Measurements from ENCODE around the gene SEPSECS. TPM values are rescaled to one million over a fixed set of nuclear protein-coding genes. Genes with fewer than 3 reads are reported as not detected.

Gene SEPSECS
- total RNA-seq, 4 donors from 2014 or later, result 3.9 to 6.7 (median 4.7) TPM

GRCh38 chr4:25081866-25082471 lies 78.3 kb downstream of the SEPSECS start:
- H3K4me1 ChIP-seq, result no peaks in the 10 kb centered on the region
- DNase-seq, result no peak
- H3K4me3 ChIP-seq, result no peak overlapping the region
- TF ChIP-seq, protein P1, sequence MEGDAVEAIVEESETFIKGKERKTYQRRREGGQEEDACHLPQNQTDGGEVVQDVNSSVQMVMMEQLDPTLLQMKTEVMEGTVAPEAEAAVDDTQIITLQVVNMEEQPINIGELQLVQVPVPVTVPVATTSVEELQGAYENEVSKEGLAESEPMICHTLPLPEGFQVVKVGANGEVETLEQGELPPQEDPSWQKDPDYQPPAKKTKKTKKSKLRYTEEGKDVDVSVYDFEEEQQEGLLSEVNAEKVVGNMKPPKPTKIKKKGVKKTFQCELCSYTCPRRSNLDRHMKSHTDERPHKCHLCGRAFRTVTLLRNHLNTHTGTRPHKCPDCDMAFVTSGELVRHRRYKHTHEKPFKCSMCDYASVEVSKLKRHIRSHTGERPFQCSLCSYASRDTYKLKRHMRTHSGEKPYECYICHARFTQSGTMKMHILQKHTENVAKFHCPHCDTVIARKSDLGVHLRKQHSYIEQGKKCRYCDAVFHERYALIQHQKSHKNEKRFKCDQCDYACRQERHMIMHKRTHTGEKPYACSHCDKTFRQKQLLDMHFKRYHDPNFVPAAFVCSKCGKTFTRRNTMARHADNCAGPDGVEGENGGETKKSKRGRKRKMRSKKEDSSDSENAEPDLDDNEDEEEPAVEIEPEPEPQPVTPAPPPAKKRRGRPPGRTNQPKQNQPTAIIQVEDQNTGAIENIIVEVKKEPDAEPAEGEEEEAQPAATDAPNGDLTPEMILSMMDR (IDR thresholded peaks at IDR 0.05 in 4 of 5, conservative IDR thresholded peaks at IDR 0.05 in 1 of 5), result no peak
- no peak for TF ChIP-seq POLR2A (IDR thresholded peaks at IDR 0.05)
- H3K27ac ChIP-seq, result no peak overlapping the region
- intact Hi-C loops (cut with DNase I; ENCODE audit: low total_unique reads), result no loop called here
- no peaks in the 10 kb centered on the region for H3K36me3 ChIP-seq
- H3K9me3 ChIP-seq, result no peaks in the 10 kb centered on the region
- H3K27me3 ChIP-seq, result no peaks in the 10 kb centered on the region
- no peak for ATAC-seq
- in situ Hi-C loops (cut with MboI; ENCODE audit: low sequenced_read_pairs in 4 of 4), result no loop called here

DNA sequence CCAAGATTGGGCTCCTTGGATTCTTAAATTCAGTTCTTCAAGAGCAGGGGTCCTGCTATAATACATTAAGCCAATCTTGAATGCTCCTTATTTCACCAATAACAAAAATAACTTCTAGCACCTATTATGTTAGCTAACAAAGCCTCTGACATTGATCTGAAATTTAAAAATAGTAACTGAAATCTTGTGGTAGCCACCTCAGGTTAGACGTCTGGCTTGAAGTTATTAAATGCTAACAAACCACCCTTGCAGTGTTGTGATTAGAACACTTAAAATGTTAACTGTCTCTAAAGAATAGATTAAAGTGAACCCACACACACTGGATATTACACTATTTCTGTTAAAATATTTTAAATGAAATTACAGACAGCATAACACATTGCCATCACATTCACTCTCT lies 79.7 kb downstream of the SEPSECS start:
- Histone ChIP-seq H3K36me3 (no peaks in the 10 kb centered on the region), H3K27ac (no peak overlapping the region), H3K4me3 (no peak overlapping the region), H3K27me3 (no peaks in the 10 kb centered on the region), H3K4me1 (no peaks in the 10 kb centered on the region), H3K9me3 (no peaks in the 10 kb centered on the region)
- in situ Hi-C loops (cut with MboI; ENCODE audit: low sequenced_read_pairs in 4 of 4) (no loop called here), intact Hi-C loops (cut with DNase I; ENCODE audit: low total_unique reads) (no loop called here)
- no peak for TF ChIP-seq POLR2A (IDR thresholded peaks at IDR 0.05)
- TF ChIP-seq, protein P1 (IDR thresholded peaks at IDR 0.05 in 4 of 5, conservative IDR thresholded peaks at IDR 0.05 in 1 of 5), result no peak
- no peak for ATAC-seq
- DNase-seq, result no peak

GRCh38 chr4:25078523-25078922 lies 81.7 kb downstream of the SEPSECS start:
- in situ Hi-C loops (cut with MboI; ENCODE audit: low sequenced_read_pairs in 4 of 4), result no loop called here
- no peaks in the 10 kb centered on the region for H3K36me3 ChIP-seq
- intact Hi-C loops (cut with DNase I; ENCODE audit: low total_unique reads), result no loop called here
- H3K27ac ChIP-seq, result no peak overlapping the region
- no peak for ATAC-seq
- TF ChIP-seq, protein P1 (IDR thresholded peaks at IDR 0.05 in 4 of 5, conservative IDR thresholded peaks at IDR 0.05 in 1 of 5), result no peak
- TF ChIP-seq POLR2A (IDR thresholded peaks at IDR 0.05), result no peak
- no peaks in the 10 kb centered on the region for H3K4me1 ChIP-seq
- no peak overlapping the region for H3K4me3 ChIP-seq
- H3K9me3 ChIP-seq, result no peaks in the 10 kb centered on the region
- H3K27me3 ChIP-seq, result no peaks in the 10 kb centered on the region
- DNase-seq, result no peak

GRCh38 chr4:25076625-25077398 lies 83.4 kb downstream of the SEPSECS start:
- ATAC-seq (no peak), DNase-seq (no peak)
- in situ Hi-C loops (cut with MboI; ENCODE audit: low sequenced_read_pairs in 4 of 4) (no loop called here), intact Hi-C loops (cut with DNase I; ENCODE audit: low total_unique reads) (no loop called here)
- Histone ChIP-seq H3K4me3 (no peak overlapping the region), H3K4me1 (no peaks in the 10 kb centered on the region), H3K27me3 (no peaks in the 10 kb centered on the region), H3K27ac (no peak overlapping the region), H3K36me3 (no peaks in the 10 kb centered on the region), H3K9me3 (no peaks in the 10 kb centered on the region)
- TF ChIP-seq, protein P1 (IDR thresholded peaks at IDR 0.05 in 4 of 5, conservative IDR thresholded peaks at IDR 0.05 in 1 of 5), result no peak
- TF ChIP-seq POLR2A (IDR thresholded peaks at IDR 0.05), result no peak
